ENCODE measurements around the gene PDZD8. TPM values are rescaled to one million over a fixed set of nuclear protein-coding genes. Genes with fewer than 3 reads are reported as not detected.
"Not testable (repeated sequence)": the region's sequence is repeated elsewhere in the genome, so short reads cannot be mapped to it uniquely, and the experiment has no call there.

The PDZD8 gene
- total RNA-seq, 2 donors from 2014 or later: 13.1 to 16.6 TPM

DNA sequence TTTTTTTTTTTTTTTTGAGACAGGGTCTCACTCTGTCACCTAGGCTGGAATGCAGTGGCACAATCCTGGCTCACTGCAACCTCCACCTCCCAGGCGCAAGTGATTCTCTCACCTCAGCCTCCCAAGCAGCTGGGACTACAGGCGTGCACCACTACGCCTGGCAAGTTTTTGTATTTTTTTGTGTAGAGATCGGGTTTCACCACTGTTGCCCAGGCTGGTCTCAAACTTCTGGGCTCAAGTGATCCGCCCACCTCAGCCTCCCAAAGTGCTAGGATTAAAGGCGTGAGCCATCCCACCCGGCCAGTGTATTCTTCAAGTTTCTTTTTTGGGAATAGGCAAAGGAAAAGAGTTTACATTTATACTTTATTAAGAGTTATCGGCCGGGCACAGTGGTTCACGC lies 84.4 kb downstream of the PDZD8 start:
- not testable (repeated sequence) for H3K9me3 Mint-ChIP-seq; H3K27ac Mint-ChIP-seq; ATAC-seq; H3K36me3 Mint-ChIP-seq; DNase-seq (ENCODE audit: low spot score in 2 of 2)

GRCh38 chr10:117284716-117285494 lies 90.3 kb downstream of the PDZD8 start:
- H3K9me3 Mint-ChIP-seq: no peaks in the 10 kb centered on the region
- H3K36me3 Mint-ChIP-seq: peaks cover 0 to 13% of the 10 kb centered on the region in 2 donors
- no peak overlapping the region for H3K27ac Mint-ChIP-seq
- DNase-seq (ENCODE audit: low spot score in 2 of 2) (no peak), ATAC-seq (no peak)

DNA sequence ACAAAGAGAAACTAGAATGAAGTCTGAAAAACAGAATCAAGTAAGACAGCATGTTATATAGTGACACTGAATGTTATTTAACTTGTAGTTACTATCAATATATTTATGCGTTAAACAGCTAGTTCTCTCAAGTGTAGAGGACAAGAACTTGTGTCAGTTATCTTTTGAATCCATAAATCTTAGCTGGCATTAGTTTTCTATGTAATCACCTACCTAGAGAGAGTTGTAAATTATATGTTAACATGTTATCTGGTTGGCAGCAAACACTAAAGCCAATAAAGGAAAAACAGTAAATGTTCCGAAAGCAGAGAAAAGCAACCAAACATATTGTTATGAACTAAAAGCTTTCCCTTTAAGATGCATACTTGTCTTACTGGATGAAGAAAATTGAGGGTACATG lies 97.6 kb downstream of the PDZD8 start:
- Mint-ChIP-seq H3K27ac (no peak overlapping the region), H3K36me3 (no peaks in the 10 kb centered on the region), H3K9me3 (no peaks in the 10 kb centered on the region)
- no peak for DNase-seq (ENCODE audit: low spot score in 2 of 2)
- ATAC-seq: no peak

DNA sequence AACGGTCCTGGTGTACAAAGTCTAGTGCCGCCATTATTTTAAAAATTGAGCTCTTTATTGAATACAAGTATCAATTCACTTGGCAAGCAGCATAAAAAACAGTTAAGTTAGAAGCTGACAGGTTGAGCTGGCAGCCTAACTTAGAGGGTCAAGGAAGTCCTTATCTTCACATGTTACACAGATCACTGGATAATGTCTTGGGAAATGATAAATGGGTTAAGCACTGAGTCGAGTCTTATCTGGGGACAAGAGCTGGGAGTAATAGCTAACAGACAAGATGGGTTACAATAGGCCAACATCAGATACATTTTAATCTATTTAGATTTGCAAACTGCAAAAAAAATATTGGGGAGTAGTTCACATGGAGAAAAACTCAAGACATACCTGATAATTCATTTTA lies 100.1 kb downstream of the PDZD8 start:
- ATAC-seq (no peak), DNase-seq (ENCODE audit: low spot score in 2 of 2) (no peak)
- H3K27ac Mint-ChIP-seq: no peak overlapping the region
- H3K9me3 Mint-ChIP-seq: no peaks in the 10 kb centered on the region
- no peaks in the 10 kb centered on the region for H3K36me3 Mint-ChIP-seq

DNA sequence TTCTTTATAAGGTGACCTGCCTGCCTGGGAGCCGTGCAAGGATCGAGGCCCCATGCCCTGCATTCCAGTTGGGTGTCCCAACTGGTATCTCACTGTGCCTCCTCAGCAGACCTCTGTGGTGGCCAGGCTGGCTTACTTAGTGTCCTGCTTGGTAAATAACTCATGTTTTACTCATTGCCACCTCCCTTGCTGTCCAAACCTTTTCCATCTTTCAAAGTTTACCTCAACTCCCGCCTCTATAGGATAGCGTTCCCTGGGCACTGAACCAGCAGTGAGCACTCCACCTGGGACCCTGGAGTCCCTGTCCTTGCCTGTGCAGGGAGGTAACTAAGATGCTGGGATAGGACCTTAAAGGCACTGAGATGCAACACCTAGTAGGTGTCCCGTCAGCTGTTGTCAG lies 100.7 kb downstream of the PDZD8 start:
- Mint-ChIP-seq H3K36me3 (no peaks in the 10 kb centered on the region), H3K27ac (no peak overlapping the region), H3K9me3 (no peaks in the 10 kb centered on the region)
- DNase-seq (ENCODE audit: low spot score in 2 of 2) (no peak), ATAC-seq (no peak)

- H3K9me3 Mint-ChIP-seq: no peaks in the 10 kb centered on the region
- DNase-seq (ENCODE audit: low spot score in 2 of 2) (no peak), ATAC-seq (no peak)
- H3K36me3 Mint-ChIP-seq: no peaks in the 10 kb centered on the region
- H3K27ac Mint-ChIP-seq: no peak overlapping the region
Measured at GRCh38 chr10:117273980-117274379, 101.3 kb downstream of the PDZD8 start.

DNA sequence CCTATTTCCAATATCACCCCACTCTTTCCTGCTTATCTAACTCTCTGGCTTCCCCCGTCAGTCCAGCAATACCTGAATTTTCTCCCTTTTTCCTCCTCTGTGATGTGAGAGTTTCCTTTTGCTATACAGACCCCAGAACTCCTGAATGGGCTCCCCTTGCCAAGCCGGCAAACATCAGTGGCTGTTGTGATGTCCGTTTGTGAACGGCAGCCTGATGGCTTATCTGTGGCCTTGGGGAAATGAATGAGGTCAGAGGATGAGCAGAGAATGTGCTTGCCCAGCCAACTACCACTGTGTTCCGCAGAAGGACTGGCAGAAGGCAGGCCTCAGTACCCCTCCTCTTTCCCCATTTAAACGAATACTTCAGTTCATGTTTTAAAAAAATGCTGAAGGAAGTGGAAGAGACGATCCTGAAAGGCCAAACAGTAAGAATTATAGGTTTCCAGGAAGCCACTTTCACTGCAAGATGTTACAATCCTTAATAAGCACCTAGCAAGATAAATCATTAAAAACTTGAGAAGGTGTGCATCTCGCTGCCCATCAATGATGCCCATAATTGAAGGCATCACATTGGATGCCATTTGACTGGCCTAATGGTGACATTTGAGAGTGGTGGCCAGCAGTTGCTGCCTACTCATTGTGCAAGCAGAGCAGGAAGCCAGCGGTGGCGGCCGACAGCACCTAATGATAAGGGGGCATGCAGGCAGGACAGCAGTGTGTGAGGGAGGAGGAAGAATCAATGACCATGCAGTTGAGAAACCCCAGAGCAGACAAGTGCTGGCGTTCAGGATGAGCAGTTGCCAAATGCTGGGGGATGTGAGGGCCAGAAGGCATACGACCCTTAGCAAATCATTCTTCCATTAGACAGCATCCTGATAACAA lies 102.8 kb downstream of the PDZD8 start:
- no peak for ATAC-seq
- Mint-ChIP-seq H3K27ac (no peak overlapping the region), H3K36me3 (no peaks in the 10 kb centered on the region), H3K9me3 (no peaks in the 10 kb centered on the region)
- DNase-seq (ENCODE audit: low spot score in 2 of 2): no peak

DNA sequence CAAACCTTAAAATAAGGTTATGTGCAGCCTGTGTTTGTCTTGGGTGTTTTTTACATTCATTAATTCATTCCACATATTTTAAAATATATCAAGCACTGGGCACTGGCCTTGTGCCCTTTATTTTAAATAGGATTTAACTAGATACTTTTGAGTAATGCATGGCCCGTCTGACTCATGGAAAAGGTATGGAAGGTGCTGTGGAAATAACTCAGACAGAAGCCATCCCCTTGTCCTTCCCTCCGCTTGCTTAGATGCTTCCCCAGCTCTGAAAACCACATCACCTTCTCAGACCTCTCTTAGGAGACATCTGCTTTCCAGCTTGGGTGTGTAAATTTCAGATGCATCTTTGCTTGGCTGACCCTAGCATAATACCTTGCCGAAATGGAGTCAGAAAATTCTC lies 103.8 kb downstream of the PDZD8 start:
- ATAC-seq: no peak
- no peak for DNase-seq (ENCODE audit: low spot score in 2 of 2)
- Mint-ChIP-seq H3K9me3 (no peaks in the 10 kb centered on the region), H3K27ac (no peak overlapping the region), H3K36me3 (no peaks in the 10 kb centered on the region)

GRCh38 chr10:117268907-117269306 lies 106.3 kb downstream of the PDZD8 start:
- no peak overlapping the region for H3K27ac Mint-ChIP-seq
- H3K9me3 Mint-ChIP-seq: no peaks in the 10 kb centered on the region
- DNase-seq (ENCODE audit: low spot score in 2 of 2) (no peak), ATAC-seq (no peak)
- H3K36me3 Mint-ChIP-seq: no peaks in the 10 kb centered on the region

DNA sequence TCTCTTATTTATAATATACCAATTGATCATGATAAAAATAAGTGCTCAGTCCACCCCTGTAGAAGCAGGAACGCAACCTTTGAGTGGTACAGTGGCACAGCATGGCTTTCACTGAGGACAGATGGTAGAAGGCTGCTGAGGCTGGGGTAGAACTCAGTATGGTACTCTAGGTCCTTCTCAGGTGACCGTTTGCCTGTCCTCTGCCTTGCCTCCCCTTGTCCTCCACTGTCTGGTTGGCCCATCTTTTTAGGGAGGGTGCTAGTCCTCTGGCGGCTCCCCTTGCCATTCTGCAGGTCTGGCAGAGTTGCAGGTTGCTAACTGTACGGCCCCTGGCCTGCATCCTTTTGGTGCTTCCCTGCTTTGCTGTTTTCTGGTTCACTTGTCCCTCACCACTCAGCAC lies 107.0 kb downstream of the PDZD8 start:
- no peak overlapping the region for H3K27ac Mint-ChIP-seq
- ATAC-seq (no peak), DNase-seq (ENCODE audit: low spot score in 2 of 2) (no peak)
- no peaks in the 10 kb centered on the region for H3K9me3 Mint-ChIP-seq
- H3K36me3 Mint-ChIP-seq: no peaks in the 10 kb centered on the region

- H3K27ac Mint-ChIP-seq: no peak overlapping the region
- no peaks in the 10 kb centered on the region for H3K9me3 Mint-ChIP-seq
- DNase-seq (ENCODE audit: low spot score in 2 of 2) (no peak), ATAC-seq (no peak)
- H3K36me3 Mint-ChIP-seq: no peaks in the 10 kb centered on the region
Measured at GRCh38 chr10:117266812-117267211, 108.4 kb downstream of the PDZD8 start.

DNA sequence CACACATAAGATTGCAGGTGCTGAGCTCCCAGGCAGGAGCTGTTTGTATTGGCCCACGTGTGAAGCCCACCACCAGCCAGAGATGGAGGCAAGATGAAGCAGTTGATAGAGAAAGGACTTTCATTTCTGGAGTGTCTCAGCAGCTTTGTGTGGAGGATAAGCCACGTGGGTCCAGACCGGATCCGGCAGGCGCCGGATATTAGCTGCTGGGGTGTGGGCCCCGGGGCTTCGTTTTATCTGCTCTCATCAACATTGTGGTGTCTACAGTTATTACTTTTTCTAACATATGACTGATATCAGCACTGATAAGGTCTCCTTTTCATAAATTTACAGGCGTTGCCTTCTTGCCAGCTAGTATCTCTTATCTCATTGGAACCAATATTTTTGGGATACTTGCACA lies 108.8 kb downstream of the PDZD8 start:
- no peaks in the 10 kb centered on the region for H3K9me3 Mint-ChIP-seq
- DNase-seq (ENCODE audit: low spot score in 2 of 2) (no peak), ATAC-seq (no peak)
- no peaks in the 10 kb centered on the region for H3K36me3 Mint-ChIP-seq
- no peak overlapping the region for H3K27ac Mint-ChIP-seq

DNA sequence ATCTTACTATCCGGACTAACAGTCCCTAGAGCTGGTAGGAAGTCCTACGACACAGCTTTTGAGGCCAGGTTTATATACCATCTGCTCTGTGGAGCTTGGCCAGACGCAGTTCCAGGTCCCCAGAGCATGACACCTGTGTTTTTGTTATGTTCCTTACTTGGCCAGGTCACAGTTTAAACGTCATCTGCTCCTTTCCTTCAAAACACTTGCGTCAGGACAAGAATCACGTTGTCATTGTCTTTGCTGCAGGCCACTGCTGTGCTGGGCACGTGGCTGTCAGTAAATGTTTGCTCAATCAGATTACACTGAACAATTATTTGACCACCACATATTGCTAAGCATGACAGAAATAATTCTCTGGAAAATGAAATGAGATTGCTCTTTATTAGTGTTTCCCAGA lies 110.5 kb downstream of the PDZD8 start:
- H3K9me3 Mint-ChIP-seq: no peaks in the 10 kb centered on the region
- ATAC-seq: no peak
- DNase-seq (ENCODE audit: low spot score in 2 of 2): no peak
- H3K36me3 Mint-ChIP-seq: no peaks in the 10 kb centered on the region
- H3K27ac Mint-ChIP-seq: no peak overlapping the region

DNA sequence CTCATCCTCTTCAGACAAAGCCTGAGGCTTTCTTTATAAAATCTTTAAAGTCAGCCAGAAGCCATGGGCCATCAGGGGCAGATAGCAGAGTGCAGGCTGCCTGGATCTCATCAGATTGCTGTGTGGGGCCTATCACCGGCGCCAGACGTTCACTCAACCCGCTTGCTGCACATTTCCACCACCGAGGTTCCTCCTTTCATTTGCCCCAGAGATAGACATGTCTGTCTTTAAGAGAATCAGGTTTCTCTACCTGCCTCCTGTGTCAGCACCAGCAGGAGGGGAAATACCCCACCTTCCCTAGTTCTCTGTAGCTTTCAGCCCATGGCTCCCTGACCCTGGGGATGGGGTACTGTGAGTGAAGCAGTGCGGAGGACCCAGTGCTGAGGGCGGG lies 112.3 kb downstream of the PDZD8 start:
- DNase-seq (ENCODE audit: low spot score in 2 of 2) (no peak), ATAC-seq (no peak)
- Mint-ChIP-seq H3K27ac (no peak overlapping the region), H3K36me3 (no peaks in the 10 kb centered on the region), H3K9me3 (no peaks in the 10 kb centered on the region)

GRCh38 chr10:117262291-117262902 lies 112.8 kb downstream of the PDZD8 start:
- Mint-ChIP-seq H3K27ac (no peak overlapping the region), H3K36me3 (no peaks in the 10 kb centered on the region), H3K9me3 (no peaks in the 10 kb centered on the region)
- ATAC-seq (no peak), DNase-seq (ENCODE audit: low spot score in 2 of 2) (no peak)

DNA sequence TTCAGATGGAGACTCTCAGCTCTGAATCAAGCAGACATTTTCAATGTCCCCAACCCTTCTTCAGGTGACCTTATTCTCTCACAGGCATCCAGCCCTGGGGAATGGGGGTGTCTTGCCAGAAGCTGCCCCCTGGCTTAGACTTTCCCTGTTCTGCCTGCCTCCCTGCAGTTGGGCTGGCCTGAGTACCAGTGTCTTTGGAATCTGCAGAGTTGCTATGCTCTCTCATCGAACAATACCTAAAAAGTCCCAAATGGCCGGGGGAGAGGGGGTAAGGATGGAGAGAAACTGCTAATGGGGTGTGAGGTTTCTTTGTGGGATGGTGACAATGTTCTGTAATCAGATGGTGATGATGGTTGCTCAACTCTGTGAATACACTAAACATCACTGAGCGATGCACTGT lies 113.7 kb downstream of the PDZD8 start:
- Mint-ChIP-seq H3K27ac (no peak overlapping the region), H3K36me3 (no peaks in the 10 kb centered on the region), H3K9me3 (no peaks in the 10 kb centered on the region)
- ATAC-seq (no peak), DNase-seq (ENCODE audit: low spot score in 2 of 2) (no peak)

GRCh38 chr10:117260084-117260483 lies 115.2 kb downstream of the PDZD8 start:
- H3K36me3 Mint-ChIP-seq: no peaks in the 10 kb centered on the region
- no peaks in the 10 kb centered on the region for H3K9me3 Mint-ChIP-seq
- peak in 1 of 2 donors; percentile 48 for ATAC-seq
- no peak overlapping the region for H3K27ac Mint-ChIP-seq
- no peak for DNase-seq (ENCODE audit: low spot score in 2 of 2)
